CD4-positive, alpha-beta T cell treated with Interleukin-17A for 4 hours (primary cell): ENCODE data around the gene CIZ1.
"Not testable (repeated sequence)": the region's sequence is repeated elsewhere in the genome, so short reads cannot be mapped to it uniquely, and the experiment has no call there.

Experiments
- DNase-seq: peaks from one replicate; pipeline ENCODE4 v3.0.0-alpha.2; 2020; ENCODE audit warnings: mixed read lengths

Gene CIZ1

GRCh38 chr9:128185979-128186965 lies 5.1 kb downstream of the CIZ1 start:
- DNase-seq, result no peak

GRCh38 chr9:128182893-128183588 lies 8.3 kb downstream of the CIZ1 start:
- DNase-seq, result no peak

DNA sequence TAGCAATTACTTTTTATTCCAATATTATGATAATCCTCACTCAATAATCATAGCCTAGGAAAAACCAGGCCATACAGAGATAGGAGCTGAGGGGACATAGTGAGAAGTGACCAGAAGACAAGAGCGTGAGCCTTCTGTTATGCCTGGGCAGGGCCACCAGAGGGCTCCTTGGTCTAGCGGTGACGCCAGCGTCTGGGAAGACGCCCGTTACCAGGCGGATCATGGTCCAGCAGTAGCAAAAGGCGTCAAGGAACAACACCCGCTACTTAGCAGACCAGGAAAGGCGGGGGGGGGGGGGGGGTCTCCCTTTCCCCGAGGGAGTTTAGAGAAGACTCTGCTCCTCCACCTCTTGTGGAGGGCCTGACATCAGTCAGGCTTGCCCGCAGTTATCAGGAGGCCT lies 9.9 kb downstream of the CIZ1 start:
- not testable (repeated sequence) for DNase-seq

DNA sequence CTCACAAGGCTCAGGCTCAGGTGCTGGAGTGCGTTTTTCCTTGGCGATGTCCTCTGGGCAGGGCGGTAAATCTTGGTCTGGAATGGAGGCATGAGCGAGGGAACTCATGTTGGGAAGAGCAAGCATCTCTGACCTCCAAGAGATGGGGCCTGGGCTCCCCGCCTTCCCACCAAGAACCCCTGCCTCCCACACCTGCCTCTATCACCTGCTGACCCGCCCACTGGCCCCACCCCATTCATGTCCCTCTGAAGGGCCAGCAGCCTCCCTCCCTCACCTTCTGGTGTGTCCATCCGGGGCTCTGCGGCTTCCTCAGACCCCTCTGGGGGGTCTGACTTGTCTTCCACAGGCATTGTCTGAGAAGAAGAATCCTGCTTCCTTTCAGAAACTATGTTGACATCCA lies 10.9 kb downstream of the CIZ1 start:
- DNase-seq, result no peak

DNA sequence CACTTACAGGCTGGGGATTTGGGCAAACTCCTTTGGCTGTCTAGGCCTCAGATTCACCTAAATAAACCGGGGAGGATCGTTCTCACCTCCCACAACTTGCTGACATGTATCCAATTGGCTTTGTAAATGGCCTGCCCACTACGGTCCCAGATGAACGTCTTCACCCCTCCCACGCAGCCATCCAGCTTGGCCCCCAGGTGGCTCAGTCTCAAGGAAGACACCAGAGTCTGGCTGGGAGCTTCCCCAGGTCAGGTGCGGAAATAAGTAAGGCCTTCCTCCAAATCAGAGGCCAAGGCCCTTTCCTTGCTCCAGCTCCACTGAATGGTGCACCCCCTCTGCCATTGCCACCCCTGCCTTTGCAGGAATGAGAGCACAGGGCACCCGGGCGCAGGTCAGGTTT lies 11.4 kb downstream of the CIZ1 start:
- DNase-seq, result no peak

DNA sequence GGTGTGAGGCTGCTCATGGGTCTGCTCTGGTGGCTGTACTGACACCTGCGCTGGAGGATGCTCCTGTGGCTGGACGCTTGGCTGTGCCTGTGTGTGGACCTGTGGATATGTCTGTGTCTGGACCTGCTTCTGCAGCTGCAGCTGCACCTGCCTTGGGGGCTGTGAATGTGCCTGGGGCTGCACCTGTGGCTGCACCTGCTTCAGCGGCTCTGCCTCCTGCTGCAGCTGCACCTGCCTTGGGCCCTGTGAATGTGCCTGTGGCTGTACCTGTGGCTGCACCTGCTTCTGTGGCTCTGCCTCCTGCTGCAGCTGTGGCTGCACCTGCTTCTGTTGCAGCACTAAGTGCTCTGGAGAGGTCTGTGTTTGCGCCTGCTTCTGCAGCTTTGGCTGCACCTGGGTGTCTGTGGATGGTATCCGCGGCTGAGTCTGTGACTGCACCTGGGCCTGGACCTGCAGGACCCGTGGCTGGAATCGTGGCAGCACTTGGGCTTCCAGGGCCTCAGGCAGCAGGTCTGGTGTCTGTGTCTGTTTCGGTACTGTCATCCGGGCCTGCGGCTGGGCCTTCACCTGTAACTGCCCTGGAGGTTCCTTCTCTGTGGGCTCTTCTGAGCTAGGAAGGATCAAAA lies 12.5 kb downstream of the CIZ1 start:
- DNase-seq, result no peak

- DNase-seq, result no peak
Measured at GRCh38 chr9:128175726-128176125, 15.6 kb downstream of the CIZ1 start.

- DNase-seq, result no peak
Measured at GRCh38 chr9:128175102-128175563, 16.2 kb downstream of the CIZ1 start.

GRCh38 chr9:128174062-128174461 lies 17.3 kb downstream of the CIZ1 start:
- DNase-seq, result no peak

- no peak for DNase-seq
Measured at GRCh38 chr9:128169925-128170324, 21.4 kb downstream of the CIZ1 start.

DNA sequence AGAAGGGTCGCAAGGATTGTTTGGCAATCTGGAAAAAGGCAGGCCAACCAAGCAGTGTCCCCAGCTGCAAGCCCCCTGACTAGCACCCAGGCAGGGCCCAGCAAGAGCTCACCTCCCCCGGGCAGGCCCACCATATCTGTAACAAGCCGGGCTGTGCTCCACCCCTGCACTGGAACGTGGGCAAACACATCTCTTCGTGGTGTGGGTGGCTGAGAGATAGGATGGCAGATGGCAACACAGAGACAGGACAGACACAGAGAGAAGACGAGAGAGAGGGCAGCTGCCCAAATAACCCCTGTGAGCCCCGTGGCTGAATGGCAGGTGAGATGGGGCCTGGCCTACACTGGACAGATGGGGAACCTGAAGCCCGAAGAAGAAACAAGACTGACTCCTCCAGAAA lies 21.9 kb downstream of the CIZ1 start:
- no peak for DNase-seq

- DNase-seq, result no peak
Measured at GRCh38 chr9:128168731-128169308, 22.6 kb downstream of the CIZ1 start.

DNA sequence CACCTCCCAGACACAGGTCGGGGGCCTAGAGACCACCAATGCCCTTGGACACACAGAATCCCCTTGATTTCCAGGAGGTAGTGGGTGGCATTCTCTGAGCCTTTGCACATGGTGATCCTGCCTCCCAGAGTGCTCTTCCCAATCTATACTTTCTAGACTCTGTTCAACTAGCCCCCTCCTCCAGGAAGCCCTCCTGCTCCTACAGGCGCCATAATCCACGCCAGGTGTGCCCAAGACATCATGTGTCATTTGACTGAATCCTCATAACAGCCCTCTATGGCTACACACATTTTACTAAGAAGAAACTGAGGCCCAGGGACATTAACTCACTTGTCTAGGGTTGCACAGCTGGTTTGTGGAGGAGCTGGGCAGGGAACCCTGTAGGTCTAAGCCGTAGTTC lies 24.2 kb downstream of the CIZ1 start:
- DNase-seq, result no peak

- no peak for DNase-seq
Measured at GRCh38 chr9:128166169-128166568, 25.2 kb downstream of the CIZ1 start.

DNA sequence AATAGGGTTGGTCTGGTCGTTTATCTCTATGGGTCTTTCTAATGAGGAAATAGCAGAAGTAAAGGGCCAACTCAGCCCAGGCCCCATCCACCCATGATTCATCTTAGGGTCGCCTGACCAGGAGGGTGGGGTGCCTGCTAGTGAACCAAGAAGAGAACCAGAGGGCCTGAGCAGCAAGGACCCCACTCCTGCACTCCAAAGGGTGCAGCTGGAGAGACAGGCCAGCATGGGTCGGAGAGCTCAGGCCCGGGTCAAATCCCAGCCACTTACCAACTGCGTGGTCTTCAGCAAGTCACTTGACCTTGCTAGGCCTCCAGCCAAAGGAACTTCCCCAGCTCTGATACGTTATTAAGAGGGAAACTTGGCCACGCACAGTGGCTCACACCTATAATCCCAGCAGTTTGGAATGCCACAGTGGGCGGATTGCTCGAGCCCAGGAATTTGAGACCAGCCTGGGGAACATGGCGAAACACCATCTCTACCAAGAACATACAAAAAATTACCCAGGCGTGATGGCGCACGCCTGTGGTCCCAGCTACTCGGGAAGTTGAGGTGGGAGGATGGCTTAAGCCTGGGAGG lies 27.0 kb downstream of the CIZ1 start:
- no peak for DNase-seq

- DNase-seq, result no peak
Measured at GRCh38 chr9:128163523-128164306, 27.7 kb downstream of the CIZ1 start.

DNA sequence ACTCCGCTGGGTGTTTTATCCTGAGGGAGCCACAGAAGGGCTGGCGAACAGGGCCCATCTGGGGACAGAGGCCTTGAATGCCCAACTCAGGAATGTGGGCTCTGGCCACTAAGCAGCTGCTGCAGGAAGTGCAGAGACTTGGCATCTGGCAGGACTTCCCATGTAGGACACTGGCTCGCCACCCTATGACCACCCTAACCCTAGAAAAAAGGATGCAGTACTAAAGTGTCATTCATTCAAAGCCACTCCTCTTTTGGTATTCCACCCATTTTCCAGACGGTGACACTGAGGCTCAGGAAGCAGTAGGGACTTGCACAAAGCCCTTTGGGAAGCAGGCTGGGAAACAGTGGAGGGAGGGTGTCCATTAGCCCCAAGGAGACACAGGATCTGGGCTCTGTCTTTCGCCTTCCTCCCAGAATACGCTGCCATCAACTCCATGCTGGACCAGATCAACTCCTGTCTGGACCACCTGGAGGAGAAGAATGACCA lies 28.3 kb downstream of the CIZ1 start:
- no peak for DNase-seq

DNA sequence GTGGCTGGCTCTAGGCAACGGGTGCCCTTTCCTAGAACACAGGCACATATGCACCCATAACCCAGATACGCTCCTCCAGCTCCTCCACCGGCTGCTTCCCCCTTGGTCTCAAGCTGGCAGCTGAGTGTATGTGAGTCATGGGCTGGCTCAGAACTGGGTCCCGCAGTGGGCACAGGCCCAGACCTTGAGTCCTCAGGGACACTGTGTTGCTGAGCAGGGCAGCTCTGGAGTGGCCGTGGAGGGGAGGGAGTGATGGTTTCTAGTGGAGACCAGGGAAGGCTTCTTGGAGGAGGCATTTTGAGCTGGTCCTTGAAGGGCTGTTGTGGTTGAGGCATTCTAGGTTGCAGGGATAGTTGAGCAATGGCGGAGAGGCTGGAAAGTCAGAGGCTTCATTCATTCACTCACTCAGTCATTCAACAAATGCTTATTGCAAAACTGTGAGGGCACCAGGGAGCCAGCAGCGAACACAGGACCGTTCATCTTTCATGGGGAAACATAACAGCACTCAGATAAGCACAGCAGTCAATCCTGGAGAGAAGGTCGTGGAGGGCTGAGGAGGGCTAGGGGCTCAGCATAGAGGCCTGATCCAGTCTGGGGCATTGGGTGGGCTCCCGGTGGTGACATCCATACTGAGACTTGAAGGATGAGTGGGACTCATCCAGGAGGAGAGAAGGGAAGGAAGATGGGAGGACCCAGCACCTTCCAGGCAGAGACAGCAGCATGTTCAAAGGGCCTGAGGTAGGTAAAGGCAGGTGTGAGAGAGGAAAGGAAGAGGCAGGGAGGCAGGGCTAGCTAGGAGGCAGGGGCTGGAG lies 29.0 kb downstream of the CIZ1 start:
- DNase-seq, result no peak

GRCh38 chr9:128161215-128161902 lies 30.0 kb downstream of the CIZ1 start:
- DNase-seq, result no peak

- DNase-seq, result peak; percentile 60
Measured at GRCh38 chr9:128160603-128160987, 30.8 kb downstream of the CIZ1 start.
